HepG2 (cell line): ENCODE data around the gene GAD2. TPM values are rescaled to one million over a fixed set of nuclear protein-coding genes. Genes with fewer than 3 reads are reported as not detected.

Experiments used
- ATAC-seq: fragments of 200-7000 bp; cut with Tn5 transposase; 3 replicates; pipeline ENCODE4 v1.9.1; 2020; ENCODE audit warnings: mild to moderate bottlenecking, moderate library complexity
- BruUV-seq: library from RNA; stranded (reverse); fragments of 400-500 nt; replicated peaks from 2 replicates; lab custom pipeline; 2021; lab: Mats Ljungman, UMichigan
- CTCF ChIA-PET: fragments of 300-600 bp; formaldehyde crosslinking; extraction: SDS; loops from one replicate; lab custom pipeline; 2021; ENCODE audit warnings: low total read pairs, inconsistent platforms, low intra/inter-chr PET ratio; lab: Yijun Ruan, JAX
- POLR2A ChIA-PET: fragments of 350-600 bp; sonication (Branson Sonifier 250); formaldehyde crosslinking; loops from one replicate; lab custom pipeline; 2020; ENCODE audit warnings: antibody characterized with exemption, inconsistent platforms; lab: Yijun Ruan, JAX
- DNase-seq: peaks from one replicate; pipeline ENCODE4 v3.0.0-alpha.2; 2015; ENCODE audit warnings: low spot score
- FAIRE-seq: peaks from 3 replicates; lab custom pipeline; 2011; peaks lifted over from hg19 to GRCh38; lab: Jason Lieb, UNC
- H2AFZ ChIP-seq: one replicate; pipeline ENCODE4 v1.6.1; 2011; ENCODE audit warnings: low read length, inconsistent platforms
- H3K27ac ChIP-seq: fragments of 300-600 bp; 3 replicates; pipeline ENCODE4 v1.8.0; 2011; ENCODE audit warnings: mixed run types, mild to moderate bottlenecking, mixed read lengths, low read length, inconsistent platforms; ENCODE audit not compliant: insufficient read depth; ENCODE audit errors: extremely low read length
- H3K27me3 ChIP-seq, 2 experiments: fragments of 200-600 bp in 1 of 2; 2 replicates in 1 of 2; 3 replicates in 1 of 2; pipeline versions ENCODE4 v1.6.0 to v1.8.0; 2011; ENCODE audit warnings: low read length in 2 of 2, mild to moderate bottlenecking in 2 of 2, moderate library complexity in 2 of 2, inconsistent platforms in 1 of 2; ENCODE audit not compliant: insufficient read depth in 2 of 2, control insufficient read depth in 1 of 2
- H3K36me3 ChIP-seq, 2 experiments: fragments of 200-600 bp in 1 of 2; replicated peaks in 1 of 2; 2 replicates in 1 of 2; 3 replicates in 1 of 2; pipeline versions ENCODE4 v1.5.1 to v1.8.0; 2011; ENCODE audit warnings: low read length in 2 of 2, inconsistent platforms in 1 of 2; ENCODE audit not compliant: insufficient read depth in 2 of 2, control insufficient read depth in 1 of 2
- H3K4me1 ChIP-seq: 2 replicates; pipeline ENCODE4 v1.5.1; 2012; ENCODE audit warnings: low read length, inconsistent platforms; ENCODE audit not compliant: insufficient read depth
- H3K4me2 ChIP-seq: 2 replicates; pipeline ENCODE4 v1.6.0; 2011; ENCODE audit warnings: low read depth, low read length, inconsistent platforms
- H3K4me3 ChIP-seq, 3 experiments: fragments of 200-600 bp in 1 of 3; sonication (generic), shearing (Covaris generic) in 1 of 3; replicated peaks in 1 of 3; 2 replicates each; pipeline ENCODE4 v1.5.1; 2011 to 2016; ENCODE audit warnings: low read length in 3 of 3, inconsistent platforms in 2 of 3, low read depth in 2 of 3, mild to moderate bottlenecking in 2 of 3, control low read depth in 1 of 3, mixed read lengths in 1 of 3; ENCODE audit not compliant: insufficient read depth in 1 of 3
- H3K79me2 ChIP-seq: one replicate; pipeline ENCODE4 v1.6.1; 2011; ENCODE audit warnings: low read length, inconsistent platforms; ENCODE audit not compliant: insufficient read depth
- H3K9ac ChIP-seq: 2 replicates; pipeline ENCODE4 v1.6.0; 2011; ENCODE audit warnings: mild to moderate bottlenecking, low read depth, low read length, inconsistent platforms; ENCODE audit not compliant: insufficient read depth
- H3K9me3 ChIP-seq: 2 replicates; pipeline ENCODE4 v1.5.1; 2012; ENCODE audit warnings: mild to moderate bottlenecking, low read length
- H4K20me1 ChIP-seq: 2 replicates; pipeline ENCODE4 v1.6.0; 2011; ENCODE audit warnings: inconsistent platforms, mild to moderate bottlenecking, low read length, moderate library complexity; ENCODE audit not compliant: insufficient read depth
- GTF2F1 ChIP-seq: fragments of 150-350 bp; IDR thresholded peaks from 2 replicates; pipeline ENCODE4 v1.6.1; 2014; ENCODE audit warnings: low read length
- ONECUT2 ChIP-seq: sonication (generic); formaldehyde crosslinking; IDR thresholded peaks from 2 replicates; pipeline ENCODE4 v1.4.0; 2020; ENCODE audit warnings: missing genetic modification reagents
- RXRA ChIP-seq: sonication (generic); formaldehyde crosslinking; IDR thresholded peaks from 2 replicates; pipeline ENCODE4 v1.5.1; 2020; ENCODE audit warnings: missing genetic modification reagents
- SOX13 ChIP-seq, 3 experiments: fragments of 450-650 bp in 1 of 3; sonication (generic) in 1 of 3; formaldehyde crosslinking in 1 of 3; IDR thresholded peaks in 2 of 3; conservative IDR thresholded peaks in 1 of 3; 2 replicates each; pipeline versions ENCODE4 v1.5.0 to v1.6.1; 2016 to 2020; ENCODE audit warnings: antibody characterized with exemption in 1 of 3, mild to moderate bottlenecking in 1 of 3, missing compliant biosample characterization in 1 of 3, missing genetic modification reagents in 1 of 3, moderate library complexity in 1 of 3
- SP4 ChIP-seq: sonication (generic); formaldehyde crosslinking; IDR thresholded peaks from 2 replicates; pipeline ENCODE4 v1.8.1; 2023; ENCODE audit warnings: mild to moderate bottlenecking, missing genetic modification reagents
- ZFP62 ChIP-seq: sonication (generic); formaldehyde crosslinking; IDR thresholded peaks from 2 replicates; pipeline ENCODE4 v1.4.0; 2020; ENCODE audit warnings: missing genetic modification reagents
- ZNF296 ChIP-seq: sonication (generic); formaldehyde crosslinking; conservative IDR thresholded peaks from 2 replicates; pipeline ENCODE4 v1.5.0; 2020; ENCODE audit warnings: mild to moderate bottlenecking, missing genetic modification reagents
- ZNF550 ChIP-seq: sonication (generic); formaldehyde crosslinking; IDR thresholded peaks from 2 replicates; pipeline ENCODE4 v1.4.0; 2020; ENCODE audit warnings: mild to moderate bottlenecking, missing genetic modification reagents, borderline replicate concordance
- ZNF558 ChIP-seq: sonication (generic); formaldehyde crosslinking; IDR thresholded peaks from 2 replicates; pipeline ENCODE4 v1.9.0; 2022; ENCODE audit warnings: mild to moderate bottlenecking, missing genetic modification reagents, borderline replicate concordance
- WGBS: methylation state at CpG from one replicate; pipeline ENCODE4 v1.1.6; 2017; ENCODE audit warnings: low lambda C conversion rate; 5-methylcytosine and 5-hydroxymethylcytosine counted together
- in situ Hi-C: cut with HindIII; loops from 2 replicates; pipeline ENCODE4 v1.10.0; 2017; ENCODE audit warnings: low pct_unique_long_range_greater_than_20kb; ENCODE audit not compliant: extremely low pct_ligation_motif_present
- intact Hi-C: fragments of 100-400 bp; cut with micrococcal nuclease; formaldehyde crosslinking; loops from one replicate; pipeline ENCODE4 v1.10.0; 2022; ENCODE audit not compliant: unreplicated experiment
- polyA plus RNA-seq, 8 experiments: library from polyadenylated mRNA; depleted of rRNA in 3 of 8; stranded (reverse) in 7 of 8; unstranded in 1 of 8; fragments of >200 nt; fragmentation: Illumina TruSeq in 4 of 8; extraction: Trizol in 4 of 8; gene quantifications; 2 replicates each; pipeline versions ENCODE4 v1.2.1 to v1.2.3, GENCODE V29; 2011 to 2016; ENCODE audit warnings: low read depth in 4 of 8, missing spikeins in 1 of 8, mixed read lengths in 1 of 8; ENCODE audit not compliant: insufficient read depth in 1 of 8
- total RNA-seq, 5 experiments: library from RNA; depleted of rRNA; stranded (reverse); fragments of >200 nt; fragmentation: Illumina TruSeq; extraction: Trizol; gene quantifications; 2 replicates each; pipeline ENCODE4 v1.2.3, GENCODE V29; 2016; ENCODE audit warnings: low read depth in 1 of 5

The GAD2 gene
- total and polyA plus RNA-seq, 2 of the 13 experiments (the other 11 are each of a cell fraction or from before 2014, with no cell fraction given), result not detected

DNA sequence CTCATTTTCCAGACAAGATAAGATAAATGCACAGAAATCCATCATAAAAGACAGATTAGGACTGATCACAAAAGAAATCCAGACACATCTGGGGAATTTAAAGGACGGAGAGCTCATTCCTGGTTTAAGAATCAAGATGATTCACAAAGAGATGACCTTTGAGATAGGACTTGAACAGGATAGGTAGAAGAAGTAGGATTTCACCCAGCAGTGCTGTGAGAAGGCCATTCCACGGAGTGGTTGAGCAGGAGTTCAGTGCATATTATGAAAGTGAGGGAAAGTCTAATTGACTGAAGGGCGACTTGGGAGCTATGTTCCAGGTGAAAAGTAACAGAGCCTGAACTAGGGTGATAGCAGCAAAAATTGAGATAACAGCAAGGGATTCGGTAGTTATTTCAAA is 73.7 kb downstream of the GAD2 start:
- no peaks in the 10 kb centered on the region for H3K4me1 ChIP-seq
- H3K4me3 ChIP-seq, result no peak overlapping the region
- intact Hi-C loops (no loop called here), in situ Hi-C loops (no loop called here)
- H3K4me2 ChIP-seq, result no peak overlapping the region
- no peak for DNase-seq
- no TSS peak for BruUV-seq
- no peak overlapping the region for H3K9ac ChIP-seq
- H3K27me3 ChIP-seq, result no peaks in the 10 kb centered on the region; a peak in 1 of 5 replicates
- ChIA-PET CTCF (no interaction called here), POLR2A (no interaction called here)
- H2AFZ ChIP-seq, result no peak overlapping the region
- no peak for TF ChIP-seq ZNF558
- no peak for TF ChIP-seq ZNF550 (CRISPR knock-in tag)
- TF ChIP-seq SP4 (CRISPR knock-in tag), result no peak
- no peak for TF ChIP-seq ZFP62 (CRISPR knock-in tag)
- no peak for TF ChIP-seq GTF2F1
- no peak for TF ChIP-seq ZNF296 (CRISPR knock-in tag)
- TF ChIP-seq ONECUT2, result no peak
- TF ChIP-seq SOX13 (IDR thresholded peaks at IDR 0.05), result no peak
- no peak for TF ChIP-seq SOX13 (CRISPR knock-in tag; conservative IDR thresholded peaks at IDR 0.05 in 1 of 2, IDR thresholded peaks at IDR 0.05 in 1 of 2)
- TF ChIP-seq RXRA (CRISPR knock-in tag), result no peak
- no peaks in the 10 kb centered on the region for H3K79me2 ChIP-seq
- WGBS, result 3% methylated on average over 4 of the region's 4 CpGs
- no peak for FAIRE-seq
- no peaks in the 10 kb centered on the region for H3K36me3 ChIP-seq
- no peak for ATAC-seq
- no peaks in the 10 kb centered on the region for H3K9me3 ChIP-seq
- no peak overlapping the region for H3K27ac ChIP-seq
- no peaks in the 10 kb centered on the region for H4K20me1 ChIP-seq
